ENCODE results near the gene SIPA1L3. TPM values are rescaled to one million over a fixed set of nuclear protein-coding genes. Genes with fewer than 3 reads are reported as not detected.

The SIPA1L3 gene
- total and polyA plus RNA-seq, 8 donors: 2.9 to 211 (median 24.3) TPM

GRCh38 chr19:37957176-37957575 is 50.2 kb downstream of the SIPA1L3 start:
- Histone ChIP-seq H3K4me1 (peaks cover 4 to 14% (median 7%) of the 10 kb centered on the region in 4 donors), H3K4me3 (no peak overlapping the region), H3K9me3 (peaks cover 0 to 10% (median 0%) of the 10 kb centered on the region in 4 donors), H3K36me3 (no peaks in the 10 kb centered on the region), H3K27me3 (no peaks in the 10 kb centered on the region), H3K27ac (no peak overlapping the region)
- intact Hi-C loops (cut with DNase I; ENCODE audit: low total_unique reads): no loop called here
- 81 to 91% (median 86%) methylated on average over 1 of the region's 1 CpG for WGBS, 5 donors
- no peak for TF ChIP-seq POLR2AphosphoS5 (IDR thresholded peaks at IDR 0.05)
- TF ChIP-seq CTCF (IDR thresholded peaks at IDR 0.05): no peak
- no peak for TF ChIP-seq EP300 (IDR thresholded peaks at IDR 0.05)
- no peak for TF ChIP-seq POLR2A (IDR thresholded peaks at IDR 0.05)
- no peak for DNase-seq

GRCh38 chr19:37959665-37960114 is 52.7 kb downstream of the SIPA1L3 start:
- no peaks in the 10 kb centered on the region for H3K27me3 ChIP-seq
- 58 to 76% (median 70%) methylated on average over 3 of the region's 3 CpGs for WGBS, 5 donors
- intact Hi-C loops (cut with DNase I; ENCODE audit: low total_unique reads): no loop called here
- peaks cover 0 to 10% (median 0%) of the 10 kb centered on the region in 4 donors for H3K9me3 ChIP-seq
- DNase-seq: no peak
- no peak overlapping the region for H3K4me3 ChIP-seq
- H3K27ac ChIP-seq: no peak overlapping the region
- H3K4me1 ChIP-seq: peaks cover 0 to 22% (median 0%) of the 10 kb centered on the region in 4 donors
- TF ChIP-seq EP300 (IDR thresholded peaks at IDR 0.05): no peak
- no peak for TF ChIP-seq CTCF (IDR thresholded peaks at IDR 0.05)
- TF ChIP-seq POLR2AphosphoS5 (IDR thresholded peaks at IDR 0.05): no peak
- no peak for TF ChIP-seq POLR2A (IDR thresholded peaks at IDR 0.05)
- H3K36me3 ChIP-seq: no peaks in the 10 kb centered on the region

GRCh38 chr19:37961198-37961597 is 54.2 kb downstream of the SIPA1L3 start:
- DNase-seq: no peak
- TF ChIP-seq CTCF (IDR thresholded peaks at IDR 0.05) (no peak), POLR2A (IDR thresholded peaks at IDR 0.05) (no peak), POLR2AphosphoS5 (IDR thresholded peaks at IDR 0.05) (no peak), EP300 (IDR thresholded peaks at IDR 0.05) (no peak)
- Histone ChIP-seq H3K27me3 (no peaks in the 10 kb centered on the region), H3K4me3 (no peak overlapping the region), H3K36me3 (no peaks in the 10 kb centered on the region), H3K27ac (no peak overlapping the region), H3K9me3 (peaks cover 0 to 10% (median 0%) of the 10 kb centered on the region in 4 donors), H3K4me1 (peaks cover 0 to 22% (median 0%) of the 10 kb centered on the region in 4 donors)
- WGBS, 5 donors: 96 to 98% (median 98%) methylated on average over 4 of the region's 4 CpGs
- intact Hi-C loops (cut with DNase I; ENCODE audit: low total_unique reads): no loop called here

GRCh38 chr19:37963190-37963936 is 56.4 kb downstream of the SIPA1L3 start:
- TF ChIP-seq POLR2A (IDR thresholded peaks at IDR 0.05): no peak
- no peak for TF ChIP-seq CTCF (IDR thresholded peaks at IDR 0.05)
- TF ChIP-seq EP300 (IDR thresholded peaks at IDR 0.05): no peak
- TF ChIP-seq POLR2AphosphoS5 (IDR thresholded peaks at IDR 0.05): no peak
- intact Hi-C loops (cut with DNase I; ENCODE audit: low total_unique reads): no loop called here
- peaks cover 0 to 30% (median 6%) of the 10 kb centered on the region in 4 donors for H3K4me1 ChIP-seq
- 72 to 88% (median 76%) methylated on average over 4 of the region's 4 CpGs for WGBS, 5 donors
- H3K9me3 ChIP-seq: peaks cover 0 to 10% (median 0%) of the 10 kb centered on the region in 4 donors
- H3K27me3 ChIP-seq: no peaks in the 10 kb centered on the region
- no peaks in the 10 kb centered on the region for H3K36me3 ChIP-seq
- no peak overlapping the region for H3K27ac ChIP-seq
- H3K4me3 ChIP-seq: no peak overlapping the region
- no peak for DNase-seq
